Measurements from ENCODE around the gene GGA3. TPM values are rescaled to one million over a fixed set of nuclear protein-coding genes. Genes with fewer than 3 reads are reported as not detected.

The GGA3 gene
- total RNA-seq, 1 donor from 2014 or later, result 116 TPM

DNA sequence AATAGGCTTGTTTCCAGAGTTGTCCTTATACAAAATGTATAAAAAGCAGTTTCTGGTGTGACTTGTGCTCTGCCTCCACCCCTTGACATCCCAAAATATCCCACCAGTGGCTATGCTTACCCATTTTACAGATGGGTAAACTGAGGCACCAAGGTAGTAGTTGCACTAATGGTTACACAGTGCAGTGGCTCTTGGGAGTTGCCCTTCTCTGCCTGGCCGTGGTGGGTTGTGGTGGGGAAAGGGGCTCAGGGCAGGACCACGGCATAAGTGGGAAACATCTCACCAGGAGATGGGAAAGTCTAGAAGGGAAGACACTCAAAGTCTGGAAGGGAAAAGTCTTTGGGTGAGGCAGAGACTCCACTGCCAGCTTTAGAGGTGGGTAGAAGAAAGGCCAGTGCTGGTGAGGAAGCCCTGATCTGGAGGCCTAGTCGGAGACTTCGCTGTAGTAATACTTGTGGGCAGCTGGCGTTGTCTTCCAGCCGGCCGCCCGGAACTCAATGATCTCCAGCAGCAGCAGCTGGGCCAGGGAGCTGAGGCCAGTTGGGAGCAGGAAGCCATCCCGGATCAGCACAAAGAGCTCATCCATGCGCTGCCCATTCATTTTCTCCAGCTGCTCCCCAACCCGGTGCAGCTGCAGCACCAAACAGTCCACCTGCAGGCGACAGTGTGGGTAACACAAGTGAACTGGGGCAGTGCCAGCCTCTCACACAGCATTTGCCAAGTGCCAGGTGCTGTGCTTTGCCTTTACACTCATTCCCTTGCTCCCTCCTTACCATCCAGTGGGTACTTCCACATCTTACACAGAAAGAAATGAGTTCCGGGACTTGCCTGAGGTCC lies 5.1 kb upstream of the GGA3 start:
- DNase-seq (no peak), ATAC-seq (ENCODE audit: low read depth) (no peak)
- intact Hi-C loops (cut with micrococcal nuclease), result loop anchor here (10.0 kb wide), 1 partner anchor 152 kb away; no protein-coding TSS in a partner anchor
- Mint-ChIP-seq H3K4me3 (no peak overlapping the region), H3K27me3 (no peaks in the 10 kb centered on the region), H3K36me3 (ENCODE audit: low read depth) (peaks cover 48% of the 10 kb centered on the region), H3K9me3 (no peaks in the 10 kb centered on the region), H3K4me1 (peaks cover 27% of the 10 kb centered on the region), H3K27ac (no peak overlapping the region)
- CTCF ChIA-PET, result interaction anchor here (1.2 kb wide), 1 partner anchor 153 kb away, joined by 4 read pairs; no protein-coding TSS in a partner anchor
- TF ChIP-seq, protein P1, sequence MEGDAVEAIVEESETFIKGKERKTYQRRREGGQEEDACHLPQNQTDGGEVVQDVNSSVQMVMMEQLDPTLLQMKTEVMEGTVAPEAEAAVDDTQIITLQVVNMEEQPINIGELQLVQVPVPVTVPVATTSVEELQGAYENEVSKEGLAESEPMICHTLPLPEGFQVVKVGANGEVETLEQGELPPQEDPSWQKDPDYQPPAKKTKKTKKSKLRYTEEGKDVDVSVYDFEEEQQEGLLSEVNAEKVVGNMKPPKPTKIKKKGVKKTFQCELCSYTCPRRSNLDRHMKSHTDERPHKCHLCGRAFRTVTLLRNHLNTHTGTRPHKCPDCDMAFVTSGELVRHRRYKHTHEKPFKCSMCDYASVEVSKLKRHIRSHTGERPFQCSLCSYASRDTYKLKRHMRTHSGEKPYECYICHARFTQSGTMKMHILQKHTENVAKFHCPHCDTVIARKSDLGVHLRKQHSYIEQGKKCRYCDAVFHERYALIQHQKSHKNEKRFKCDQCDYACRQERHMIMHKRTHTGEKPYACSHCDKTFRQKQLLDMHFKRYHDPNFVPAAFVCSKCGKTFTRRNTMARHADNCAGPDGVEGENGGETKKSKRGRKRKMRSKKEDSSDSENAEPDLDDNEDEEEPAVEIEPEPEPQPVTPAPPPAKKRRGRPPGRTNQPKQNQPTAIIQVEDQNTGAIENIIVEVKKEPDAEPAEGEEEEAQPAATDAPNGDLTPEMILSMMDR (IDR thresholded peaks at IDR 0.05), result no peak
- POLR2A ChIA-PET, result no interaction called here

DNA sequence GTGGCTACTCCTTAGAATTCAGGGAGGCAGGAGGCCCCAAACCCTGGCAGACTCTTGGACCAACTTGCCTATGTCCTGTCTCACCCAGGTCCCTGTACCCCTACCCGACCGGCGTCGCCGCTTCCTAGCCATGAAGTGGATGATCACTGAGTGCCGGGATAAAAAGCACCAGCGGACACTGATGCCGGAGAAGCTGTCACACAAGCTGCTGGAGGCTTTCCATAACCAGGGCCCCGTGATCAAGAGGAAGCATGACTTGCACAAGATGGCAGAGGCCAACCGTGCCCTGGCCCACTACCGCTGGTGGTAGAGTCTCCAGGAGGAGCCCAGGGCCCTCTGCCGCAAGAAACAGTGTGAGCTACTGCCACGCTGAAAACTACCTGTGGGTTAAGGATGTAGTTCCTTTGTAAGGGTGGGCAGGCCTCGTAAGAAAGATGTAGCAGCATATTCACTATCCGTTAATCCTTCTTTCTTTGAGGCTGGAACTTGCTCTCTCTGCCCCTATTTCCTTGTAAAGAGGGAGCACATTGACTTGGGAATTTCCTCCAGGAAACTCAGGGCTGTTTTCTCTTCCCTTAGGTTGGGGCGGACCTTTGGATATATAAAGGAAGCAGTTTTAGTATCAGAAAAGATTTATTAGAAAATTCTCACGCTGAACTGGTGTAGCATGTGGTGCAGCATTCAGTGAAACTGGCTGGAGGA lies 4.4 kb upstream of the GGA3 start:
- DNase-seq (no peak), ATAC-seq (ENCODE audit: low read depth) (no peak)
- ChIA-PET CTCF (interaction anchor here (1.2 kb wide), 1 partner anchor 152 kb away, joined by 4 read pairs; no protein-coding TSS in a partner anchor), POLR2A (no interaction called here)
- no peak overlapping the region for H3K27ac Mint-ChIP-seq
- peaks cover 56% of the 10 kb centered on the region for H3K36me3 Mint-ChIP-seq (ENCODE audit: low read depth)
- H3K4me3 Mint-ChIP-seq, result no peak overlapping the region
- intact Hi-C loops (cut with micrococcal nuclease), result loop anchor here (10.0 kb wide), 1 partner anchor 151 kb away; no protein-coding TSS in a partner anchor
- no peaks in the 10 kb centered on the region for H3K27me3 Mint-ChIP-seq
- peaks cover 31% of the 10 kb centered on the region for H3K4me1 Mint-ChIP-seq
- H3K9me3 Mint-ChIP-seq, result no peaks in the 10 kb centered on the region
- TF ChIP-seq, protein P1 (IDR thresholded peaks at IDR 0.05), result no peak

DNA sequence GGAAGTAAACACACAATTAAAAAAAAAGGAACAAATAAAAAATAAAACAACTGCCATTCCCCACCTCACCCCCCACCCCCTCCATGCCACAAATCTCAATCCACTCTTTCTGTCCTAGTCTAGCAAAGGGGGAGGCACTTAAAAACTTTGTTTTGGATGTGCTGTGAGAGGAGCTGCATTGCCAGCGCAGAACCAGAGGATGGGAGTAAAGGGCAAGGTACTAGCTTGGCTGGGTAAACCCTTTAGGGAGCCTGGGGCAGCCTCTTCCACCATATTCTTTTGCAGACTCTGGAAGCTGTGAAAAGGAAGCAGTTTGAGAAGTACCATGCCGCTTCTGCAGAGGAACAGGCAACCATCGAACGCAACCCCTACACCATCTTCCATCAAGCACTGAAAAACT lies 1.6 kb upstream of the GGA3 start:
- intact Hi-C loops (cut with micrococcal nuclease), result loop anchor here (10.0 kb wide), 1 partner anchor 148 kb away; no protein-coding TSS in a partner anchor
- CTCF ChIA-PET, result interaction anchor here (0.9 to 3.4 kb wide), 3 partner anchors 8 to 26 kb away, joined by 3 to 28 read pairs (median 14); partner anchors contain the start of genes MIF4GD and SLC25A19
- Mint-ChIP-seq H3K4me3 (peak overlapping the region; percentile 64), H3K9me3 (no peaks in the 10 kb centered on the region), H3K36me3 (ENCODE audit: low read depth) (peaks cover 62% of the 10 kb centered on the region), H3K27ac (no peak overlapping the region), H3K4me1 (peaks cover 42% of the 10 kb centered on the region), H3K27me3 (no peaks in the 10 kb centered on the region)
- DNase-seq (no peak), ATAC-seq (ENCODE audit: low read depth) (no peak)
- POLR2A ChIA-PET, result interaction anchor here (0.5 to 4.2 kb wide), 12 partner anchors 9 to 291 kb away, joined by 3 to 110 read pairs (median 12); partner anchors contain the start of genes MIF4GD, NUP85, SLC25A19 and TSEN54
- TF ChIP-seq, protein P1 (IDR thresholded peaks at IDR 0.05), result no peak

DNA sequence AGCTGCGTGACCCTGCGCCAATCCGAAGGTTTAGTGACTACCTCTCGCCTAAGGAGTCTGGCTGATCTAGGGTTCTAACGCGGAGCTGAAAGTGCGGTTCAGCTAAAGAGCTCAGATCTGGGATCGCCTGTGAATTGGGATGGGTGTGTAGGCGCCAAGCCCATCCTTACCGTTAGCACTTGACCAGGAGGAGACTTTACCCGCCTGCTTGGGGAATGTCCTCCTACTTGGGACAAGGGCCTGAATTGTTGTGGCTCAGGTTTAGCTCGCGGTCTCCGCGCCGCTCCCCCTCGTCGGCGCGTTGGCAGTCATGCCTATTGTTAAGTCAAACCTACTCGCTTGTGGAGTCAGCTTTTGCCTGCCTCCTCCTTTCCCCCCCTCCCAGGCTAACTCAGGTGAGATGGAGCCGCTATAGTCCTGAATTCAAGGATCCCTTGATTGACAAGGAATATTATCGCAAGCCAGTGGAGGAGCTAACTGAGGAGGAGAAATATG lies 753 bp upstream of the GGA3 start:
- TF ChIP-seq, protein P1 (IDR thresholded peaks at IDR 0.05), result no peak
- Mint-ChIP-seq H3K4me3 (peak overlapping the region; percentile 99), H3K27ac (peak overlapping the region; percentile 99), H3K4me1 (peaks cover 51% of the 10 kb centered on the region), H3K9me3 (no peaks in the 10 kb centered on the region), H3K27me3 (no peaks in the 10 kb centered on the region), H3K36me3 (ENCODE audit: low read depth) (peaks cover 60% of the 10 kb centered on the region)
- DNase-seq, result no peak
- CTCF ChIA-PET, result interaction anchor here (1.3 to 3.4 kb wide), 4 partner anchors 9 to 27 kb away, joined by 4 to 28 read pairs (median 10); partner anchors contain the start of genes MIF4GD and SLC25A19
- intact Hi-C loops (cut with micrococcal nuclease), result loop anchor here (10.0 kb wide), 1 partner anchor 147 kb away; no protein-coding TSS in a partner anchor
- ATAC-seq (ENCODE audit: low read depth), result no peak
- POLR2A ChIA-PET, result interaction anchor here (0.5 to 4.2 kb wide), 30 partner anchors 10 to 644 kb away, joined by 3 to 110 read pairs (median 7); partner anchors contain the start of genes ARMC7, GRB2, MIF4GD and NUP85

Measured in activated B cell treated with CpG ODN at 0.5 μM for 24 hours (primary cell).